Keratinocyte (primary cell): ENCODE results near the gene CPT2.

ENCODE experiments used
- EZH2 ChIP-seq: IDR thresholded peaks from one replicate; pipeline ENCODE4 v1.6.1; 2012; ENCODE audit warnings: inconsistent platforms, mild to moderate bottlenecking, low read length, moderate library complexity
- TF ChIP-seq, protein P1 (sequence below), 3 experiments: IDR thresholded peaks in 1 of 3; conservative IDR thresholded peaks in 1 of 3; optimal IDR thresholded peaks in 1 of 3; 2 replicates in 2 of 3; 3 replicates in 1 of 3; pipeline versions ENCODE3 to v1.5.1; 2011; ENCODE audit warnings: low read length in 3 of 3, mild to moderate bottlenecking in 3 of 3, moderate library complexity in 2 of 3, control low read depth in 1 of 3, inconsistent platforms in 1 of 3; ENCODE audit not compliant: insufficient read depth in 2 of 3; ENCODE audit errors: extremely low read depth in 1 of 3

DNA sequence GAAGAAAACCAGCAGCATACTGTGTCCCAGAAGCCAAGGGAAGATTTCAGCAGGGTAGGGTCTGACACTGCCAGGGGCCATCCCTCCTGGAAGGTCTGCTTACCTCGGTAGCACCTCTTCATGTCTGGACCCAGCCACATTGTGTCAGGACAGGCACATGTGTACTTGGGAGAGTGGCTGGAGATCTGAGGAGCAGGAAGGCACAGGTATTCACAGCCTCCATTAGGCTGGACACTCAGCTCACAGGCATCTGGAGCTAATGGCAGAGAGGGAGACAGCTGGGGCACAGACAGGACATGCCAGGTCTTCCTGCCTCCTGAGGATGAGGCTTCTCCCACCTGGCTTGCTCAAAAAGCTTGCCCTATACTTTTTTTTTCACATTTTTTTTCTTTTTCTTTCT is 61.6 kb downstream of the CPT2 start:
- TF ChIP-seq, protein P1, sequence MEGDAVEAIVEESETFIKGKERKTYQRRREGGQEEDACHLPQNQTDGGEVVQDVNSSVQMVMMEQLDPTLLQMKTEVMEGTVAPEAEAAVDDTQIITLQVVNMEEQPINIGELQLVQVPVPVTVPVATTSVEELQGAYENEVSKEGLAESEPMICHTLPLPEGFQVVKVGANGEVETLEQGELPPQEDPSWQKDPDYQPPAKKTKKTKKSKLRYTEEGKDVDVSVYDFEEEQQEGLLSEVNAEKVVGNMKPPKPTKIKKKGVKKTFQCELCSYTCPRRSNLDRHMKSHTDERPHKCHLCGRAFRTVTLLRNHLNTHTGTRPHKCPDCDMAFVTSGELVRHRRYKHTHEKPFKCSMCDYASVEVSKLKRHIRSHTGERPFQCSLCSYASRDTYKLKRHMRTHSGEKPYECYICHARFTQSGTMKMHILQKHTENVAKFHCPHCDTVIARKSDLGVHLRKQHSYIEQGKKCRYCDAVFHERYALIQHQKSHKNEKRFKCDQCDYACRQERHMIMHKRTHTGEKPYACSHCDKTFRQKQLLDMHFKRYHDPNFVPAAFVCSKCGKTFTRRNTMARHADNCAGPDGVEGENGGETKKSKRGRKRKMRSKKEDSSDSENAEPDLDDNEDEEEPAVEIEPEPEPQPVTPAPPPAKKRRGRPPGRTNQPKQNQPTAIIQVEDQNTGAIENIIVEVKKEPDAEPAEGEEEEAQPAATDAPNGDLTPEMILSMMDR (optimal IDR thresholded peaks at IDR 0.05 in 1 of 3, IDR thresholded peaks at IDR 0.05 in 1 of 3, conservative IDR thresholded peaks at IDR 0.05 in 1 of 3; ENCODE audit: extremely low read depth in 1 of 3, insufficient read depth in 2 of 3, low read length in 3 of 3): no peak
- no peak for TF ChIP-seq EZH2
